ENCODE measurements around the gene STAT5B.

Gene STAT5B

DNA sequence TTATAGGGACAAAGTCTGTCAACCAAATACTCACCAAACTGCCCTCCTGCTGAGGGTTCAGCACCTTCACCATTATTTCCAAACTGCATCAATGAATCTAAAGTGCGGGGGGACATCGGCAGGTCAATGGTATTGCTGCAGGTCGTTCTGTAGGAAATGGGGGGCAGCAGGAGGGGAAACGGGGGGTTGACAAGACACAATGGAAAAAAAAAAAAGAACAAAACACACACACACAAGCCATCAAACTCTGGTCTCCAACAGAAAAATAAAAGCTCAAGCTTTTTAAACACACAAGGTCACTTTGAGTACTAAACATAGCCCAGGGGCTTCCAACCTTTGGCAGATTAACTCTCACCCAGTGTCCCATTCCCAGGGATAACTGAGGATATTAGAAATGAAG lies 40.6 kb upstream of the STAT5B start:
- TF ChIP-seq, protein P1, sequence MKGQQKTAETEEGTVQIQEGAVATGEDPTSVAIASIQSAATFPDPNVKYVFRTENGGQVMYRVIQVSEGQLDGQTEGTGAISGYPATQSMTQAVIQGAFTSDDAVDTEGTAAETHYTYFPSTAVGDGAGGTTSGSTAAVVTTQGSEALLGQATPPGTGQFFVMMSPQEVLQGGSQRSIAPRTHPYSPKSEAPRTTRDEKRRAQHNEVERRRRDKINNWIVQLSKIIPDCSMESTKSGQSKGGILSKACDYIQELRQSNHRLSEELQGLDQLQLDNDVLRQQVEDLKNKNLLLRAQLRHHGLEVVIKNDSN (IDR thresholded peaks at IDR 0.05), result no peak
- no peak for TF ChIP-seq TAF1 (IDR thresholded peaks at IDR 0.05; ENCODE audit: low read depth)
- no peak for TF ChIP-seq YY1 (IDR thresholded peaks at IDR 0.05; ENCODE audit: low read depth)

DNA sequence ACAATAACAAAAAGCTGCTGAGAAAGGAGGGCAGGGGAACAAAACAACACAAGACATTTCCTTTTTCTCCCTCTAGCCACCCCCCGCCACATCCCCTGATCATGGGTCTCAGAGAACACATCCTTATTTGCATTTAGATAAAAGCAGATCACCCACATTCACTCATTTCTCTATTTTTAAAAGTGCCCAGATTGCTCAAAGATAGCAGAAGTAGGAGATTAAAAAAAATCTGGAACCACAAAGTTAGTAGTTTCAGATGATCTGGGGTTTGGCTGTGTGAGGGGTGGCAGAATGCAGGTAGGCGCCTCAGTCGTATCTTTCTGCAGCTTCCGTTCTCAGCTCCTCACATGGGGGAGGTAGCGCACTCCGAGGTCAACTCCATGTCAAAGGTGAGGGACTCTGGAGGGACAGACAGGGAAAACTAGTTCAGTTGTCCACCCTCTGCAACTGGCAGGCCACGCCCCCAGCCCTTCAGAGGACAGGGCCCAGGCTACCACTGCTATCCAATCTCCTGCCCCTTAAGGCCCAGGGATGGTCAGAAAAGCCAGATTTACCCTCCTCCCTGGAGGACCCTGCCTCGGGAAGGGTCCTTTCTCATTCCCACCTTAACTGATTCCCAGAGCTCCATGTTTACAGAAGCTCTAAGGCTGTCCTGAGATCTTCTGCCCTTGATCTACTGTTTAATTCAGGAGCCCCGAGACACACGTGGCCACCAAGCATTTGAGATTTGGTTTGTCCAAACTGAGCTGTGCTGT lies 39.4 kb upstream of the STAT5B start:
- TF ChIP-seq EGR1 (IDR thresholded peaks at IDR 0.05) (no peak), TAF1 (IDR thresholded peaks at IDR 0.05; ENCODE audit: low read depth) (no peak), TEAD4 (IDR thresholded peaks at IDR 0.05) (no peak), TCF12 (IDR thresholded peaks at IDR 0.05; ENCODE audit: low read depth) (no peak)
- TF ChIP-seq, protein P2, sequence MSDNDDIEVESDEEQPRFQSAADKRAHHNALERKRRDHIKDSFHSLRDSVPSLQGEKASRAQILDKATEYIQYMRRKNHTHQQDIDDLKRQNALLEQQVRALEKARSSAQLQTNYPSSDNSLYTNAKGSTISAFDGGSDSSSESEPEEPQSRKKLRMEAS (IDR thresholded peaks at IDR 0.05), result no peak

DNA sequence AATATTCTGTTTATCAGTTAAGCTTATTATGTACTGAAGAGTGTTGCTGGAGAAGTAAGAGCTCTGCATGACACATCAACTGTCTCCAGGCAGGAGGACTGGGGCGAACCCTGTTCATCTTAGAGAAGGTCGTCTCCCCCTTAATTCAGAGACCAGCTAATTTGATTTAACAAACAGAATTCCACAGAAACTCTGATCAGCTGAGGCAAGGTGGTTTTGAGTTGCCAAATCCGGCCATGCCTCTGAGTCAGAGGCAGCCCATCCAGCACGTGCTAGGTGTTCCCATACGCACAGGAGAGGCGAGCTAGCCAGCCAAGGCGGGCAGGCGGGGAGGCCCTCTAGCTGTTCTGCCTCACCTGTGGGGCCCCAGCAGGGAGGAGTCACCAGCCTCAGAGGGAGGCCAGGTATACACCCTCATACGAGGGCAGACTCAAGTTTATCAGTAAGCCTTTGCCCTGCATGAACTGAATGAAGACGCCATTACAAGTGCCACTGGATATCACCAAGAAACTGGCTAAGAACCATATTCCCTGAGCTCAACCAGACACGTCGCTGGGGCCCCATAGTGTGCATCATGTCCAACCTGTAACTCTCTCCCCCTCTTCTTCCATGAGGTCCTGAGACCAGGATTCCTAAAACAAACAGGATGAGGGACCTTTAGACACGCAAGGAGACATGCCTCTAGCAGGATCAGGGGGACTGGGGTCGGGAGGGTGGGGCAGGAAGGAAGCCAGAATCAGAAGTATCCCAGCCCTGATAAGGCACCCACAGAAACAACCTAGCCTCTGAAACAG lies 37.8 kb upstream of the STAT5B start:
- TF ChIP-seq TAF1 (IDR thresholded peaks at IDR 0.05; ENCODE audit: low read depth), result no peak
- no peak for TF ChIP-seq TEAD4 (IDR thresholded peaks at IDR 0.05)
- TF ChIP-seq, protein P3, sequence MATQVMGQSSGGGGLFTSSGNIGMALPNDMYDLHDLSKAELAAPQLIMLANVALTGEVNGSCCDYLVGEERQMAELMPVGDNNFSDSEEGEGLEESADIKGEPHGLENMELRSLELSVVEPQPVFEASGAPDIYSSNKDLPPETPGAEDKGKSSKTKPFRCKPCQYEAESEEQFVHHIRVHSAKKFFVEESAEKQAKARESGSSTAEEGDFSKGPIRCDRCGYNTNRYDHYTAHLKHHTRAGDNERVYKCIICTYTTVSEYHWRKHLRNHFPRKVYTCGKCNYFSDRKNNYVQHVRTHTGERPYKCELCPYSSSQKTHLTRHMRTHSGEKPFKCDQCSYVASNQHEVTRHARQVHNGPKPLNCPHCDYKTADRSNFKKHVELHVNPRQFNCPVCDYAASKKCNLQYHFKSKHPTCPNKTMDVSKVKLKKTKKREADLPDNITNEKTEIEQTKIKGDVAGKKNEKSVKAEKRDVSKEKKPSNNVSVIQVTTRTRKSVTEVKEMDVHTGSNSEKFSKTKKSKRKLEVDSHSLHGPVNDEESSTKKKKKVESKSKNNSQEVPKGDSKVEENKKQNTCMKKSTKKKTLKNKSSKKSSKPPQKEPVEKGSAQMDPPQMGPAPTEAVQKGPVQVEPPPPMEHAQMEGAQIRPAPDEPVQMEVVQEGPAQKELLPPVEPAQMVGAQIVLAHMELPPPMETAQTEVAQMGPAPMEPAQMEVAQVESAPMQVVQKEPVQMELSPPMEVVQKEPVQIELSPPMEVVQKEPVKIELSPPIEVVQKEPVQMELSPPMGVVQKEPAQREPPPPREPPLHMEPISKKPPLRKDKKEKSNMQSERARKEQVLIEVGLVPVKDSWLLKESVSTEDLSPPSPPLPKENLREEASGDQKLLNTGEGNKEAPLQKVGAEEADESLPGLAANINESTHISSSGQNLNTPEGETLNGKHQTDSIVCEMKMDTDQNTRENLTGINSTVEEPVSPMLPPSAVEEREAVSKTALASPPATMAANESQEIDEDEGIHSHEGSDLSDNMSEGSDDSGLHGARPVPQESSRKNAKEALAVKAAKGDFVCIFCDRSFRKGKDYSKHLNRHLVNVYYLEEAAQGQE (IDR thresholded peaks at IDR 0.05; ENCODE audit: low read depth), result no peak
- TF ChIP-seq FOXM1 (IDR thresholded peaks at IDR 0.05; ENCODE audit: borderline replicate concordance, low read depth), result no peak
- TF ChIP-seq TCF12 (IDR thresholded peaks at IDR 0.05; ENCODE audit: low read depth), result no peak
- TF ChIP-seq RAD21 (IDR thresholded peaks at IDR 0.05; ENCODE audit: low read depth), result no peak
- no peak for TF ChIP-seq YY1 (IDR thresholded peaks at IDR 0.05; ENCODE audit: low read depth)
- TF ChIP-seq EP300 (IDR thresholded peaks at IDR 0.05; ENCODE audit: borderline replicate concordance), result no peak
- no peak for TF ChIP-seq CREB1 (IDR thresholded peaks at IDR 0.05; ENCODE audit: low read depth)
- TF ChIP-seq NFIC (IDR thresholded peaks at IDR 0.05), result no peak
- no peak for TF ChIP-seq EGR1 (IDR thresholded peaks at IDR 0.05)
- TF ChIP-seq ZBTB7A (IDR thresholded peaks at IDR 0.05; ENCODE audit: low read depth), result no peak
- TF ChIP-seq, protein P2 (IDR thresholded peaks at IDR 0.05), result no peak
- TF ChIP-seq, protein P1 (IDR thresholded peaks at IDR 0.05), result no peak
- TF ChIP-seq CEBPB (IDR thresholded peaks at IDR 0.05), result no peak

DNA sequence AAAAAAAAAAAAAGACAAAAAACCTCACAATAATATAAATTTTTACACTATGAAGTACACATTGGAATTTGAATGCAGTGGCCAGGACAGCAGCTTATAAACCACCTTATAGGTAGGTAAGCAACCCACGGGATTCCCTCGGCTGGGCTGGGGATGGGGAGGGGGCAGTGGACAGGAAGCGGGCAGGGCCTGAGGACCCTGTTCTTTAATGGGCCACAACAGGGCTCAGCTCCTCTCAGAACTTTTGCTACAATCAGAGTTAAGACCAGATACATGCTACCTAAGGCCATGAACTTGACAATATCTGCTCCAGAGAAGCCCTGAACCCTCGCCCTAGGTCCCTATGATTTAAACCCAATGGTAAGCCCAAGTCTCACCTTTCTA lies 37.2 kb upstream of the STAT5B start:
- TF ChIP-seq CREB1 (IDR thresholded peaks at IDR 0.05; ENCODE audit: low read depth) (no peak), NFIC (IDR thresholded peaks at IDR 0.05) (no peak), CEBPB (IDR thresholded peaks at IDR 0.05) (no peak), TEAD4 (IDR thresholded peaks at IDR 0.05) (no peak), EP300 (IDR thresholded peaks at IDR 0.05; ENCODE audit: borderline replicate concordance) (no peak), TCF12 (IDR thresholded peaks at IDR 0.05; ENCODE audit: low read depth) (no peak), YY1 (IDR thresholded peaks at IDR 0.05; ENCODE audit: low read depth) (no peak), FOXM1 (IDR thresholded peaks at IDR 0.05; ENCODE audit: borderline replicate concordance, low read depth) (no peak), TAF1 (IDR thresholded peaks at IDR 0.05; ENCODE audit: low read depth) (no peak), RAD21 (IDR thresholded peaks at IDR 0.05; ENCODE audit: low read depth) (no peak), ZBTB7A (IDR thresholded peaks at IDR 0.05; ENCODE audit: low read depth) (no peak)
- TF ChIP-seq, protein P3 (IDR thresholded peaks at IDR 0.05; ENCODE audit: low read depth), result no peak
- TF ChIP-seq, protein P2 (IDR thresholded peaks at IDR 0.05), result no peak
- TF ChIP-seq, protein P1 (IDR thresholded peaks at IDR 0.05), result no peak

Measured in Ishikawa (cell line).